ENCODE measurements around the gene MROH2B. TPM values are rescaled to one million over a fixed set of nuclear protein-coding genes. Genes with fewer than 3 reads are reported as not detected.
"Not testable (repeated sequence)": the region's sequence is repeated elsewhere in the genome, so short reads cannot be mapped to it uniquely, and the experiment has no call there.

MROH2B gene
- total RNA-seq, 1 donor from 2014 or later: not detected

- Mint-ChIP-seq H3K36me3 (no peaks in the 10 kb centered on the region), H3K9me3 (no peaks in the 10 kb centered on the region), H3K27me3 (ENCODE audit: insufficient read depth, low read depth) (no peaks in the 10 kb centered on the region), H3K4me1 (peaks cover 11% of the 10 kb centered on the region), H3K4me3 (no peak overlapping the region), H3K27ac (no peak overlapping the region)
- H4K20me1 ChIP-seq (ENCODE audit: low read depth): no peaks in the 10 kb centered on the region
- H3K9me3 ChIP-seq (ENCODE audit: low read depth): no peaks in the 10 kb centered on the region
- TF ChIP-seq EZH2phosphoT487 (IDR thresholded peaks at IDR 0.05) (no peak), EZH2 (IDR thresholded peaks at IDR 0.05) (no peak), CTCF (IDR thresholded peaks at IDR 0.05) (no peak)
- H2AFZ ChIP-seq (replicated peaks): no peak overlapping the region
- no peak overlapping the region for H3K27ac ChIP-seq
- H3K4me3 ChIP-seq: no peak overlapping the region
- H3K79me2 ChIP-seq (ENCODE audit: low read depth): no peaks in the 10 kb centered on the region
- H3K36me3 ChIP-seq: no peaks in the 10 kb centered on the region
- no peaks in the 10 kb centered on the region for H3K4me1 ChIP-seq
- no peak overlapping the region for H3K4me2 ChIP-seq
- no peak for DNase-seq (ENCODE audit: low spot score)
- H3K27me3 ChIP-seq: no peaks in the 10 kb centered on the region
- H3F3A ChIP-seq (ENCODE audit: low read depth): no peaks in the 10 kb centered on the region
- no peak overlapping the region for H3K9ac ChIP-seq
Measured at GRCh38 chr5:41048986-41049385, 22.2 kb downstream of the MROH2B start.

- H3K4me1 ChIP-seq: no peaks in the 10 kb centered on the region
- no peak overlapping the region for H3K4me3 Mint-ChIP-seq
- DNase-seq (ENCODE audit: low spot score): no peak
- no peaks in the 10 kb centered on the region for H3K9me3 ChIP-seq (ENCODE audit: low read depth)
- H3K4me3 ChIP-seq: no peak overlapping the region
- no peaks in the 10 kb centered on the region for H3K9me3 Mint-ChIP-seq
- no peaks in the 10 kb centered on the region for H3K27me3 ChIP-seq
- no peak for TF ChIP-seq CTCF (IDR thresholded peaks at IDR 0.05)
- no peak for TF ChIP-seq EZH2 (IDR thresholded peaks at IDR 0.05)
- H3K27me3 Mint-ChIP-seq (ENCODE audit: insufficient read depth, low read depth): no peaks in the 10 kb centered on the region
- H3K27ac Mint-ChIP-seq: no peak overlapping the region
- no peaks in the 10 kb centered on the region for H3K79me2 ChIP-seq (ENCODE audit: low read depth)
- H3K27ac ChIP-seq: no peak overlapping the region
- H3K9ac ChIP-seq: no peak overlapping the region
- no peaks in the 10 kb centered on the region for H3K36me3 ChIP-seq
- H3F3A ChIP-seq (ENCODE audit: low read depth): no peaks in the 10 kb centered on the region
- no peak overlapping the region for H3K4me2 ChIP-seq
- no peak overlapping the region for H2AFZ ChIP-seq (replicated peaks)
- H3K36me3 Mint-ChIP-seq: no peaks in the 10 kb centered on the region
- H4K20me1 ChIP-seq (ENCODE audit: low read depth): no peaks in the 10 kb centered on the region
- H3K4me1 Mint-ChIP-seq: no peaks in the 10 kb centered on the region
Measured at GRCh38 chr5:41043109-41043747, 27.9 kb downstream of the MROH2B start.

- H3K27me3 Mint-ChIP-seq (ENCODE audit: insufficient read depth, low read depth): peaks cover 2% of the 10 kb centered on the region
- H3K36me3 Mint-ChIP-seq: no peaks in the 10 kb centered on the region
- no peak for DNase-seq (ENCODE audit: low spot score)
- peaks cover 2% of the 10 kb centered on the region for H3K9me3 Mint-ChIP-seq
- no peak for TF ChIP-seq EZH2phosphoT487 (IDR thresholded peaks at IDR 0.05)
- TF ChIP-seq CTCF (IDR thresholded peaks at IDR 0.05): no peak
- no peak for TF ChIP-seq EZH2 (IDR thresholded peaks at IDR 0.05)
- Histone ChIP-seq H3K9ac (no peak overlapping the region), H3K79me2 (ENCODE audit: low read depth) (no peaks in the 10 kb centered on the region), H3K4me1 (no peaks in the 10 kb centered on the region), H2AFZ (replicated peaks) (no peak overlapping the region), H4K20me1 (ENCODE audit: low read depth) (no peaks in the 10 kb centered on the region), H3K36me3 (no peaks in the 10 kb centered on the region), H3K4me2 (no peak overlapping the region), H3K9me3 (ENCODE audit: low read depth) (no peaks in the 10 kb centered on the region), H3K4me3 (no peak overlapping the region), H3K27me3 (no peaks in the 10 kb centered on the region), H3F3A (ENCODE audit: low read depth) (no peaks in the 10 kb centered on the region), H3K27ac (no peak overlapping the region)
- no peak overlapping the region for H3K27ac Mint-ChIP-seq
- no peaks in the 10 kb centered on the region for H3K4me1 Mint-ChIP-seq
- H3K4me3 Mint-ChIP-seq: no peak overlapping the region
Measured at GRCh38 chr5:41032973-41033372, 38.2 kb downstream of the MROH2B start.

GRCh38 chr5:41022600-41022999, 48.5 kb downstream of the MROH2B start:
- not testable (repeated sequence) for H3K27ac Mint-ChIP-seq; H3K4me3 Mint-ChIP-seq; H3K4me1 Mint-ChIP-seq; DNase-seq (ENCODE audit: low spot score); H4K20me1 ChIP-seq (ENCODE audit: low read depth); H3F3A ChIP-seq (ENCODE audit: low read depth); H3K27me3 Mint-ChIP-seq (ENCODE audit: insufficient read depth, low read depth); H3K4me3 ChIP-seq; H3K27me3 ChIP-seq; H3K9ac ChIP-seq; H3K4me1 ChIP-seq; H3K4me2 ChIP-seq; H3K36me3 ChIP-seq; H3K9me3 ChIP-seq (ENCODE audit: low read depth); H3K9me3 Mint-ChIP-seq; H2AFZ ChIP-seq (replicated peaks); H3K79me2 ChIP-seq (ENCODE audit: low read depth); H3K27ac ChIP-seq; H3K36me3 Mint-ChIP-seq

Measured in neural progenitor cell (in vitro differentiated cells).